Measurements from ENCODE around the gene TSPAN9.

TSPAN9 gene

DNA sequence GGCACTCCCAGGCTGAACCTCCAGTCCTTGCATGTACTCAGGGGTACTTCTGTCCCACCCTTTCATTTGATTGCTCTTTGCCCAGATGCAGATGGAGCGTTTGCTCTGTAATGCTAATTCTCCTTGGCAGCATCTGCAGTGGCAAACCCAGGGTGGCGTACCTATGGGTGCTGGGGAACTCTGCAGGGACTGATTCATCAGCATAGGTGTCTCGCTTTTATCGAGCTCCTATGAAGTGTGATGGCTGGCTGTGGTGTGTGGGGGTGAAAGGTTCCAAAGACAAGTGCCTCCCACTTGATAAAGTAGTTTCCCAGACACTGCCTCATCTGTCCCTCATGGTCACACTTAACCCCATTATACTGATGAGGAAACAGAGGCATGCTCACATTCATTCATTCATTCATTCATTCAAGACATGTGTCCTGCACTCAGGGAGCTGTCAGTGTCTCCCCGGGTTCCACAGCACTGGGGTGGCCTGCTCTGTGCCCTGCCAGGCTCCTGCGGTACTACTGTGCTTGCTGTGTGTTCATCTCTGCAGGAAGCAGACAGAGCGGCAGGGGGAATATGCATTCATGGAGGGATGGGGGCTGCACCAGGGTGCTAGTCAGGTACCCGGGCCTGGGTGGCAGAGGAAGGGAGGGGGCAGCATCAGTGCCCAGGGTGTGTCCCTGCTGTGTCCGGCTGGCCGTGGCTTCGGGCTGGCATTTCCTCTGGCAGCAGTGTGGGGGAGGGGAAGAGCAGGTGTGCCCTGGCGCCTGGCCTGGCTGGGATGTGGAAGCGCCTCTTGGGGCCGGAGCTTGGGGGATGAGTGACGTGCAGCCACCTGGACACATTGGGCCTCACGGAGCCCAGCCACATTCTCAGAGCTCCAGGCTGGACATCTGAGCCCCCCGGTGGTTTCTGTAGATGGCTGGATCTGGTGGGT is 110.9 kb downstream of the TSPAN9 start:
- DNase-seq (ENCODE audit: low spot score), result no peak

DNA sequence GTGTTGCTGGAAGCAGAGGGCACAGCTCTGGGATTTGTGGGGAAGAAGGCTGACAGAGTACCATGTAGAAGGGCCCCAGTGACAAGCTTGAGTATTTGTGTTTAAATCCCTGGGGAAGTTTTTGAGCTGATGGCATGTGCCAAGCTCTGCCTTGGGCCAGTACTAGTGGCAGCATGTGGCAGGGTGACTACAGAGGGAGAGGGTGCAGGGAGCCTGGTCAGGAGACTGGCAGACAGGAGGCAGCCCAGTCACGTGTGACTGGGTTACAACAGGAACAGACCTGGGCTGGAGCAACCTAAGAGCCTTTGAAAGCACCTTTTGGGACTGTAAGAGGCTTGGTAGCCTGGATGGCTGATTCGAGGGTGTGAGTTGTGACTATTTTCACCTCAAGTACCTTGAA is 112.1 kb downstream of the TSPAN9 start:
- no peak for DNase-seq (ENCODE audit: low spot score)

DNA sequence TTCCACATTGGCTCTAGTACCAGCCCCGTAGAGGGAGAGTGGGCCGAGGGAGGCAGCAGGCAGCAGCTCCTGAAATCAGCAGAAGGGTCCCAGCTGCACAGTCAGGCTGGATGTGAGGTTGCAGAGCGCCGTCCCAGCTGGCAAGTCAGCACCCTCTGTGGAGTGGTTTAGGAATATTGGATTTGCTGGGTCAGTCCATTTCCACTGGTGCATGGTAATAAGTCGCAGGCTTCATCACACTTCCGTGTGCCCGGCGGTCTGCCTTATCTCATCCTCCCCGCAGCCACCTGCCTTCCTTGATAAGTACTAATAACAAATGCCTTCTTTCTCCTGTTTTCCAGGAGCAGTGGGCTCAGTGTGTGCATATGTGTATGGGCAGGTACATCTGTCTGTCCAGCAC is 112.9 kb downstream of the TSPAN9 start:
- DNase-seq (ENCODE audit: low spot score), result no peak

DNA sequence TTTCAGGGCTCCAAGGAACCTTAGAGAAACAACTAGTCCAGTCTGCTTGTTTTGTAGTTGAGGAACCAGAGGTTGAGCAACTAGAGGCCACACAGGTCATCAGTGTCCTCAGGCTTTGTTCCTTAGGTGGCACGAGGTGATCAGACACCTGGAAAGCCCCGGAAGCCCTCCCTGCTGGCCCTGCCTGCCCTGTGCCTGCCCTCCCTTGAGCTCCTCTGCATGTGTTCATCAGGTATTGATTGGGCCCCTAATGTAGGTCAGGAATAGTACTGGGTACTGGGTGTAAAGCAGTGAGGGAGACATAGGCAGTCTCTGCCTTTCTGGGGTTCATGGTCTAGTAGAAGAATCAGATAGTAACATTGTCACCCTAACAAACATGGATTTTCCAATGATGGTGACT is 114.3 kb downstream of the TSPAN9 start:
- no peak for DNase-seq (ENCODE audit: low spot score)

DNA sequence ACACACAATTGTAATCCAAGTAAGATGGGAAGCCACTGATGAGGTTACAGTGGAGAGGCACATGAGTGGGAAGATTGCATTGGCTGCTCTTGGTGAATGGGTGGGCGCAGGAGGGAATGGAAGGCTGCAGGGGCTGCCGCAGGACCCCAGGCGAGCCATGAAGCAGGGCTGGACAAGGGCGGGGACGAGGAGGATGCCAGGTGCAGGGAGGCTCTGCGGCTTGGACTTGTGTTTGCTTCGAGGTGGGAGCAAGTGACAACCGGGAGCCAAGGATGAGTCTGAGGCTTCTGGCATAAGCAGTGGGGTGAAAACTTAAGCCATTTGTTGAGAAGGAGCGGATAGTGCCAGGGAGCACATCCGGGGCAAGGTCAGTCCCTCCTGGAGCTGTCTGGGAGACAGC is 115.0 kb downstream of the TSPAN9 start:
- DNase-seq (ENCODE audit: low spot score), result no peak

DNA sequence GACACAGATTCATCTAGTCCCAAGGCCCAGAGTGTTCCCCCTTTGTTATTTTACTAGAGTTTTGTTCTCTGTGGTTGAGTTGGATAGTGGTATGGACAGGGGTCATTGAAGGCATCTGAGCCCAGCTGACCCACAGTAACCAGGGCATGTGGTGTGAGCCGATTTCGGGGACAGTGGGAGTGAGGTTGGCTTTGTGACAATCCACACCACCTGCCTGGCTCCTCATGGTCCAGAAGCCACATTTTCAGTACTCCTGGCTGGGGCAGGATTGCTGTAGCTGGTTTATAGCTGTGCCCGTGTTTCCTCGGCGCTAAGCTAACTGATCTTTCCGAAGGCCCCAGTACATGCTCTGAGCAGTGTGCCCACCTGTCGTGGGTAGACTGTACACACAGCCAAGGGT is 116.0 kb downstream of the TSPAN9 start:
- no peak for DNase-seq (ENCODE audit: low spot score)

DNA sequence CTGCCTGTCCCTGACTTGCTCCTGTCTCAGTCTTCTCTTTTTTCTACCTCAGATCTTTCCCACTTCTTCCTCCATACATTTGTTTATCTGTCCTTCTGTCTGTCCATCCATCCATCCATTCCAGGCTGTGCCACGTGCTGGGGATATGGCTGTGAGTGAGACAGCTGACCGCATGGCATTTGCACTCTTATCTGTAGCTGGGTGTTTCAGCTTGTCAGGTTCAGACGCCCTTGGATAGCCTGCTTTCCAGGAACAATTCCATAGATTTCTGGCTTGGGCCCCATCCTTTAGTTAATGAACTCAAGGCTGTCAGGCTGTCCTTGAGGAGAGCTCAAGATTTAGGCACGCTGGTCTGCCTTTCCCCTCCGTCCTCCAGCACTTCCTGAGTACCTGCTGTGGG is 116.6 kb downstream of the TSPAN9 start:
- DNase-seq (ENCODE audit: low spot score), result no peak

DNA sequence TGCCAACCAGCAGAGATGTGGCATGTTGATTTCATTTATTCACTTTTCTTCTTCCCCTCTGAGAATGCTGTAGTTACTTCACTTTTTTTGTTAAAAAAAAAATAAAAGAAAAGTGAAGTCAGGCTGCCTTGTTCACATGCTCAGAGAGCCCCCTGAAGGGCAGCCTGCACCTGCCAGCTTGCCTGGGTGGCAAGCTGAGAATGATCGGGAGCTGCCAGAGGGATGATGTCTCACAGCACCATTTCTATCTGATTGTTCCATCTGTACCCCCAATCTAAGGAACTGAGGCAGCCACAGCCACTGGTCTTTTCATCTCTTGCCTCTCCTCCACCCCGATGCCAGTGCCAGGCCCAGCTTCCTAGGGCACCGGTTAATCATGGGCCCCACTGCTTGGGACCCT is 118.2 kb downstream of the TSPAN9 start:
- no peak for DNase-seq (ENCODE audit: low spot score)

DNA sequence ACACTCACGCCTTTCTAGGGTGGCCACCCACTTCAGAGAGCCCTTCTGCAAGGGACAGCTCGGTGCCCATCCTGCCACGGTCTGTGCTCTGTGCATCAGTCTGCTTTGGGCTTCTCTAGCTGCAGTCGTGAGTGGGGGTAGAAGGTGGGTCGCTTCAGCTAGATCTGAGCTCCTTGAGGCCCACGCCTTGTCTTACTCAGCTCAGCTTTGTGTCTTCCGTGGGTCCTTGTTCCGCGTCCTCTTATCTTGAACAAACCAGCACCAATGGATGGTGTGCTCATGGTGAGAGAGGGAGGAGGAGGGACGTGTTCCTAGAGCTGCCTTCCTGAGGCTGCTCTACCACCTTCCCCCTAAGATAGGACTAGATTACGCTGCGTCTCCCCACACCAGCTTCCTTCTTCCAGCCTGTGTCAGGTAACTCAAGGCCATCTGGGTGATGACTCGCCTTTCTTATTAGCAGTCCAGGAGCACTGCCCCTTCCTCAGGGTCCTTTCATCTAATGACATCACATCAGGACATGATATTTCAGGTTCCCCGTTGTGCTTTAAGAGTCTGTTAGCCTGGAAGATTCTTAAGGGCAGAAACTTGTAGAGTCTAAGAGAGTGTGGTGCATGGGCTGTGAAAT is 118.8 kb downstream of the TSPAN9 start:
- DNase-seq (ENCODE audit: low spot score), result no peak

DNA sequence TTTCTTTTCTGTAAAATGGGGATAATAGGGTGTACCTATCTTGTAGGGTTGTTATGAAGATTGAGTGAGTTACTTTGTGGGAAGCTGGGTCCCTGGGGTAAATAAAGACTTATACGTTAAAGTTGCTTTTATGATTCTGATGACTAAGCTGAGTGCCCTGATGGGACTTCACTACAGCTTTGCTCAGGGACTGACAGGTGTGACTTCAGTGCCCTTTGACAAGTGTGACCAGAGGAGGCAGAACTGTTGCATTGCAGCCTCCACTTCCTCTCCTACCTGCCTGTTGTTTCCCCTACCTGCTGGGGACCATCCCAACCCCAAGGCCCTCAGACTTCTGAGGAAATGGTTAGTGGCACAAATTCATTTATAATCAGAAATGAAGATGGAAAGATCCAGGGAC is 119.3 kb downstream of the TSPAN9 start:
- no peak for DNase-seq (ENCODE audit: low spot score)

DNA sequence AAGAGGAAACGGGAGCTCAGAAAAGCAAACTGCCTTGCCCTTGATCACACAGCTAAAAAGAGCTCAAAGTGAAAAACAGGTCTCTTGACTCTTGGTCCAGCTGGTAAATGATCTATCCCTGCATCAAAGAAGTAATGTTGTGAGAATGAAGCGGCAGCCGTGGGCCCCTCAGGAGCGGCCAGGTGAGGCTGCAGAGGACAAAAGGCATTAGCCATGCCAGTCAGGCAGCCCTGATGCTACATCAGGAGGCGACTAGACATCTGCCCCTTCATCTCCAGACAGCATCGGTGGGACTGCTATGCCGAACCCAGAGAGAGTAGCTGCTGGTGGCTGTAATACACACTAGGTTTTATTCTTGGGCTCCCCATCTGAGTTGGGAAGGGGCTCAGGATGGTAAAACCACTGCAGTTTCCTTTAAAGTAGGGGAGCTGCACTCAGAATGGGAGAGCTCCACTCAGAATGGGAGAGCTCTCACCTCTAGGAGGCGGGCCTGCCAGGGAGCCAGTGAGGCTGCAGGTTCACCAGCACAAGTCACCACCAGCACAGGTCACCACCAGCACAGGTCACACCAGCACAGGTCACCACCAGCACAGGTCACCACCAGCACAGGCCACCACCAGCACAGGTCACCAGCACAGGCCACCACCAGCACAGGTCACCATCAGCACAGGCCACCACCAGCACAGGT is 120.1 kb downstream of the TSPAN9 start:
- DNase-seq (ENCODE audit: low spot score), result no peak

DNA sequence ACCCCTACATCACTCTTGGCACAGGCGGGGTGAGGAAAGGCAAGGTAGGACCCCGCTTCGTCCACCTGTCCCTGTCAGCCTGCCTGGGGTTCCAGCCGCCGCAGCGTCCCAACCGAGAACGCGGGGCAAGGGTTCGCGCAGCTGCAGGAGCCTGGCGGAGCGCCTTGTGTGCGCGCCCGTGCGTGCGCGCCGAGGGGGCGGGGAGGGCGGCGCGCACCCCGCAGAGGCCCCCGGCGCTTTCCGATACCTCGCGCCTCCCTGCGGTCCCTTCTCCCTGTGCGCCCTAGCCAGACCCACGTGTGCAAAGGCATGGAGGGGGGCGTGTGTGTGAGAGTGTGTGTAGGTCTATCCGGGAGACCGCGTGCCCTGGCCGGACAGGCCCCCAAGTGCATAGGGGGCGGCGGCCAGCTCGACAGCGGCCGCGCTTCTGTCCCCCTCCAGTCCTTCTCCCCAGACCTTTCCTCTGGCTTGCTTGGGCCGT is 122.4 kb downstream of the TSPAN9 start:
- DNase-seq (ENCODE audit: low spot score), result peak; percentile 93

DNA sequence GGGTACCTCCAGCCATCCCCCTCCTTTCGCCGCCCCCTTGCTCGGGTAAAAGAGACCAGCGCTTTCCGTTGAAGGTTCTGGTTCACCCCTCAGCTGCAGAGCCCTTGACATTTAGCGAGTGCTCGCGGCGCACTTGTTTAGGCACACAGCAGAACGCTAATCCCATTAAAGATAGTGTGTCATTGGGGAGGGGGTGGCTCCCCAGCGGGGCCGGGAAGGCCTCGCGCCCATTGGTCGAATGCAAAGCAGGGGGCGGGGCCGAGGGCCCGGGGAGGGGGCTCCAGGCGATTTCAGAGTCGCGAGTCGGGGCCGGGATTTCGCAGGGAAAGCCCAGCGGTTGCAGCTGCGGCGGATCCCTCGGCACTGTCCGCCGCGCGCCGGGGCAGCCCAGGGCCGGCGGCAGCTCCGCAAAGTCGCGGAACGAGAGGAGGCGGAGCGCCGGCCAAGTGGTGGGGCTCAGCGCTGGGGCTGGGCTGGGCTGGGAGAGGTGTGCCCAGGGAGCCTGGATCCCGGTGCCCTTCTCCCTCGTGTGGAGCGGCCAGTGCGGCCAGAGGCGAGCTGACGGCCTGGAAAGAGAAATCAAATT is 122.9 kb downstream of the TSPAN9 start:
- peak; percentile 96 for DNase-seq (ENCODE audit: low spot score)

DNA sequence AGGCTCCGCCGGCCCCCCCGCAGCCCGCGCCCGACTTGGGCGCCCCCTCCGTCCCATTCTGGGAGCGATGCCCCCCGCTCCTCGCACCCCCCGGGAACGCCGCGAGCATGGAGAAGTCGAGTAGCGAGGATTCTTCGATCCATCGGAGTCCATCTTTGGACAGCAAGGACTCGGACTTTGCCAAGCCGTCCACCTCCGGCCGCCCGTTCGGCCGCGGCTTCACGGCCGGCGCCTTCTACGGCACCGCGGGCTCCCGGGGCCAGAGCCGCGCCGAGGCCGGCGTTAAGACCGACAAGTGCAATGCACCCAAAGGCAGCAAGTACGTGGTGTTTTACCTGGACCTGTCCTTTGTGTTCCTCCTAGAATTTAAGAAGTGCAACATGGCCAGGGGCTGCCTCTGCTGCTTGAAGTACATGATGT is 123.6 kb downstream of the TSPAN9 start:
- no peak for DNase-seq (ENCODE audit: low spot score)

DNA sequence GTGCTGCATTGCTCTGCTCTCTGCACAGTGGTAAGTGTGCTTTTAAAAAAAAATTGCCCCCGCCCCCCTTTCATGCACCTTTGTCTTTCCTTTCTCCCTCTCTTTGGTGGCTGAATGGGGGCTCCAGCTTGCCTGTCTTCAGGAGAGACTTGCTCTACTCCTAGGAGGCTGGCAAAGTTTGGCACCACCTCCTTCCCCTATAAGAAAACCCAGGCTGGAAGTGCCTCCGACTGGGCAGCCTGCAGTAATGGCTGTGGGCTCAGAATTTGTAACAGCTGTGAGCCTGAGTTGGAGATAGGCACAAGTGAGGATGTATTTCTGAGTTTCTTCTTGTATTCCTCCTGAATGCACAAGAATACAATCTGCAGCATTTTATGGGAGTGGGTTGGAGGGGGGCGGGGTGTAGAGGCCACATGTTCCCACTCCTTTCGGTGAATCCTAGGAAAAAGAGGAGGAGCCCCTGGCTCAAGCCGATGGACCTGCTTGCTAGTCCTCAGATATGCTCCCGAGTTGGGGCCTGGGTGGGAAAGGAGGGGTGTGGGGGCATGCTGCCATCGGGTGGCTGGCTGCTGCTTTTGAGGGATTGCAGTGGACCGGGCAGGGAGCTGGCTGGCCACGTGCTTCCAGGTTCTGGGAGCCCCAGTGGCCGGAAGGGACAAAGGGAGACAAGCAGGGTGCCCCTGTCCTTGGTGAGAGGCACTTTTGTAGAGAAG is 124.3 kb downstream of the TSPAN9 start:
- peak; percentile 48 for DNase-seq (ENCODE audit: low spot score)

DNA sequence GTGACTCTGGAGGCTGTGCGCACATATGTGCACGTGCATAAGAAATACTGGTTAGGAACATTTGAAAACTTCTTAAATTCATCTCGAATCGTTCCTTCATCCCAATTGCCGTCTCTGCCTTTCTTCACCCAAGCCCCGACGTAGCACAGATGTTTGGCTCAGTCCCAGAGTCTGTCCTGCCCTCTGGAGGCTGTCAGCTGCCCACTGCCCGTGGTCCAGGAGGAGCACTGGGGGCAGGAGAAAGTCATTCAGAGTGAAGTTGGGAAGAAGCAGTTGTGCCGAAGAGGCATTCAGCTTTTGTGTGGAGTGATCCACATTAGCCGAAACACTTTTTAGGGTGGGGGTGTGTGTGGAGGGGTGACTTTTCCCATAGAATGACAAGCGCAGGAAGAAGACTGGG is 124.9 kb downstream of the TSPAN9 start:
- DNase-seq (ENCODE audit: low spot score), result no peak

DNA sequence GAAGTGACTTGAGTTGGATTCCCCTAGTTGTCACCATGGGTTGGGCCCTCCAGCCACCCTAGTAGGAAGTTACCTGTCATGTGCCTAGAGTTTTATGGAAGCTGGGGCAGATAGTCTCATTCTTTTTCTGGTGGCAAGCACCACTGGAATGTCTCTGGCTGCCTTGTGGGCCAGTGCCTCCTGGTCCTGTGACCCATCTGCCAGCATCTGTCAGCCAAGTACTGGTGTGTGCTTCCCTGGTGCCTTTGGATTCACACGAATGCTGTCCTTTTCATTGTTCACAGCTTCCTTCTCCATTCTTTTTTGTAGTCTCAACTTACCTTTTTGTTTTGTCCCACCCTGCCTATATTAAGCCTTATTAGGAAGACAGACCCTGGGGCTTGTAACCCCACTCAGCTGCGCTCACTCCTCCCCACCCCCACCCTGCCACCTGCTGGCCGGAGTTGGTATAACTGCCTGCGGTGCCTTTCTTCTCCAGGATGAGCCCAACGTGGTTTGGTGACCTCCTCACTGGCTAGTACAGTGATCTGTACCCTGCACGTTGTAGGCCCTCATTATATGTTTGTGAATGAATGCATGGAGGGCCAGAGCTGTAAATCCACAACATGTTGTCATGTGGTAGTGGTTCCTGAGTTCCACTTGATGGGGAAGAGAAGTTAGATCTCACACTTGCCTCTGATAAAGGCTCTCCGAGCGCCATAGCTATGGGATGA is 125.7 kb downstream of the TSPAN9 start:
- DNase-seq (ENCODE audit: low spot score), result peak; percentile 75

DNA sequence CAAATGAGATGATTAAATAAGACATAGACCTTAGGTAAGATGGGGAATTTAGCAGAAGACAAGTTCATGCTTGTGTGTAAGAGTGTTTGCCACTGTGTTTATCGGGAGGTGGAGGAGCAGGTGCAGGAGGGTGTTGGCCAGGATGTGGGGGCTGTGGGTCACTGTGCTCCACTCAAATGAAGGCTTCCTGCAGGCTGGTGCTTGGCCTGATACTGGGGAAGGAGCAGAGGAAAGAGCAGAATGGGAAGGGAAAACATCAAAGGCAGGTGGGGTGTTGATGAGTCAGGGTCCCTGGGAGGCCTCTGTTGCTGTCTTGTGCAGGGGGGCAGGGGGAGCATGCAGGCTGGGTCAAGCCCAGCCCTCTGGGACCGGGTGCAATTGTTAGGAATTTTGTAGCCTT is 126.5 kb downstream of the TSPAN9 start:
- no peak for DNase-seq (ENCODE audit: low spot score)

DNA sequence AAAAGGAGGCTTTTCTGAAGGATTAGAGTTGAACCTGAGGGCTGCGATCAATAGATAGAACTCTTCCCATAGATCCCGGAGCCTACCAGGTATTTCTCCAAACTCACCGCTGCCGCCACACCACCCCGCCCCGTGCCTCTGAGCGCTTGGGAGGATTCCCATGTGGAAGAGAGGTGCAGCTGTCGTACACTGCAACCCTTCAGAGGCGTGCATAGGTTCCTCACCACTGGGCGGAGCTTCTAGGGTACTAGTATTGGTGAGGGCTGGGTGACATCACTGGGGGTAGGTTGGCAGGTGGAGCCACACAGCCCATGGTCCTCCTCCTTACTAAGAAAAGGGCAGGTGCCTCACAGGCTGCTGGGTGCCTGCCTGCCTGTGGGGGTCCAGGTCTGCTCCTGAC is 127.0 kb downstream of the TSPAN9 start:
- peak; percentile 66 for DNase-seq (ENCODE audit: low spot score)

DNA sequence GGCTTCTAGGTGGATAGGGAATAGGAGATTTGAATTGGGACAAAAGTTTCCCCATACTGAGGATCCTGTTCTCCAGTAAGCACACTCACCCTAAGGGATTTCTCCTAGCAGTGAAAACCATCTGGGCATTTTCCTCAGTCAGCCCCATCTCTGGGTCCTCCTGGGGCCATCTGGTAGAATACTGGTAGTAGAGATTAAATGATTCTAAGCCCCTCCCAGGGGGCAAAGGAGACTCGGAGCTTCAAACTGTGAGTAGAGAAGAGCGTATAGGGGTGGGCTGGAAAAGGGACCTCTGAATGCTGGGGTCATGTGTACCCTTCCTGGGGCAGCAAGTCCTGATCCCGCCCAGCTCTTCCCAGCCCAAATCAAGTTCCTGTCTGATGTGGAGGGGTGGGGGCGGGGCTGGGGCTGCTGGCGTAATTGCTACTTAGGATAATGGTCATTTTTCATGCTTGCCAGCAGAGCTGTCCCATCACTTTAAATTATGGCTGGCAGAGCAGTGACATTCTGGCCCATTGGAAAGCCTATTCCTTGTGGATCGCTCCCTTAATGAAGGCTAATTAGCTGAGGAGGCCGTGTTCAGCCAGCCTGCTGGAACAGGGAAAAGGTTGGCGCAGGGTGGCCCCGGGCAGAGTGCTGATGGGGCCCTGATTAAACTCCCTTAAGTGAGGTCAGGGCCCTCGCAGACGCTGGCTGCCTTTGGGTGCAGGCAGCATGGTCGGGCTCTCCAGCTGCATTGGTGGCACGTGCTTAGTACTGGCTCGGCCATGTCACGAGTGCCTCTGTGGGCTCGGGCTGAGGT is 127.8 kb downstream of the TSPAN9 start:
- peak; percentile 66 for DNase-seq (ENCODE audit: low spot score)
